Heart right ventricle (tissue), 16 donors: Measurements from ENCODE around the gene TBX5. TPM values are rescaled to one million over a fixed set of nuclear protein-coding genes. Genes with fewer than 3 reads are reported as not detected.

Experiments used
- ATAC-seq, 8 donors: fragments of 200-7000 bp; cut with Tn5 transposase; one replicate each; pipeline ENCODE4 v1.9.1; 2020; ENCODE audit warnings: mild to moderate bottlenecking in 8 of 8, moderate library complexity in 8 of 8, moderate number of reproducible peaks in 1 of 8
- DNase-seq, 2 donors: peaks; one replicate each; pipeline ENCODE4 v3.0.0-alpha.2; 2020
- H3K27ac ChIP-seq, 10 donors: fragments of 200-600 bp; sonication (generic) in 2 of 10; one replicate each; pipeline versions ENCODE4 v1.5.0 to v1.8.0; 2020 to 2022; ENCODE audit warnings: mild to moderate bottlenecking in 3 of 10
- H3K27me3 ChIP-seq, 7 donors: fragments of 200-600 bp; one replicate each; pipeline ENCODE4 v1.8.0; 2021 to 2022; ENCODE audit warnings: mild to moderate bottlenecking in 2 of 7
- H3K36me3 ChIP-seq, 9 donors: fragments of 200-600 bp; sonication (generic) in 1 of 9; one replicate each; pipeline versions ENCODE4 v1.5.0 to v1.8.0; 2020 to 2022; ENCODE audit warnings: mild to moderate bottlenecking in 2 of 9
- H3K4me1 ChIP-seq, 9 donors: fragments of 200-600 bp; sonication (generic) in 1 of 9; one replicate each; pipeline versions ENCODE4 v1.5.0 to v1.8.0; 2020 to 2022; ENCODE audit warnings: mild to moderate bottlenecking in 4 of 9
- H3K4me3 ChIP-seq, 10 donors: fragments of 200-600 bp; sonication (generic) in 2 of 10; one replicate each; pipeline versions ENCODE4 v1.5.0 to v1.8.0; 2020 to 2022; ENCODE audit warnings: mild to moderate bottlenecking in 7 of 10, moderate library complexity in 2 of 10
- H3K9me3 ChIP-seq, 11 donors: fragments of 200-600 bp in 10 of 11; sonication (generic) in 2 of 11; one replicate each; pipeline versions ENCODE4 v1.5.0 to v1.8.0; 2013 to 2022; ENCODE audit warnings: mild to moderate bottlenecking in 2 of 11, control low read depth in 1 of 11, moderate library complexity in 1 of 11
- CTCF ChIP-seq, 9 donors: fragments of 200-600 bp; sonication (generic) in 2 of 9; IDR thresholded peaks; one replicate each; pipeline versions ENCODE4 v1.5.0 to v1.8.0; 2021 to 2022; ENCODE audit warnings: antibody characterized with exemption in 9 of 9, mild to moderate bottlenecking in 5 of 9, moderate library complexity in 1 of 9
- WGBS, 2 donors: extraction: QIAGEN DNeasy Blood & Tissue Kit; methylation state at CpG; one replicate each; pipeline ENCODE4 v1.1.7; 2013; ENCODE audit warnings: inconsistent platforms in 1 of 2; 5-methylcytosine and 5-hydroxymethylcytosine counted together
- intact Hi-C, 10 donors: fragments of 100-400 bp; cut with DNase I; formaldehyde crosslinking; loops; one replicate each; pipeline versions ENCODE4 v1.11.1 to v1.14.2; 2022
- polyA plus RNA-seq, 2 donors: library from polyadenylated mRNA; stranded (reverse); fragments of 200-250 nt; gene quantifications; one replicate each; pipeline ENCODE4 v1.2.3, GENCODE V29; 2013
- total RNA-seq, 10 donors: library from RNA; stranded (reverse); fragmentation: NEBNext Ultra II Directional in 3 of 10; extraction: Animal tissue kit (Norgen Biotek cat#: 25700) in 3 of 10; gene quantifications; one replicate each; pipeline versions ENCODE4 v1.2.1 to v1.2.4, GENCODE V29; 2021 to 2023
- donor health status: Arrhythmogenic right ventricular cardiomyopathy.
- donor health status: ischemic (EF 13 %, LVEDD 7.1; RV severe dilation, severe dysfunction).
- donor health status: healthy with polysubstance abuse.
- donor health status: DM: no; HTN: yes; CAD: no.
- donor health status: DM: no; HTN: no; CAD: no.
- donor health status: ischemic (EF 25% LVEDD 6.9; RV normal size, moderate dysfunction).
- donor health status: ischemic (EF 25% LVEDD 5.7; RV mildly dilated, moderate dysfunction).
- donor health status: healthy.
- donor health status: DM: yes; HTN: yes; CAD: no.
- donor health status: Ischemic cardiomyopathy.
- donor health status: ischemic (EF 35%, LVEDD 5.7; RV mildly dilated, moderate dysfunction).
- donor health status: nonischemic (EF 11% LVEDD 7.7; RV severe dilation, severe dysfunction).
- donor health status: DM: yes; HTN: yes; CAD: no.
- donor health status: PGD.
- donor health status: ischemic (EF 29% LVEDD 5.4; RV normal size, mild dysfunction).
- donor health status: nonischemic (EF 23%, LVEDD 6.1; RV moderate dilation, normal function).

The TBX5 gene
- total and polyA plus RNA-seq, 12 donors, result 4.0 to 70.1 (median 51.4) TPM

DNA sequence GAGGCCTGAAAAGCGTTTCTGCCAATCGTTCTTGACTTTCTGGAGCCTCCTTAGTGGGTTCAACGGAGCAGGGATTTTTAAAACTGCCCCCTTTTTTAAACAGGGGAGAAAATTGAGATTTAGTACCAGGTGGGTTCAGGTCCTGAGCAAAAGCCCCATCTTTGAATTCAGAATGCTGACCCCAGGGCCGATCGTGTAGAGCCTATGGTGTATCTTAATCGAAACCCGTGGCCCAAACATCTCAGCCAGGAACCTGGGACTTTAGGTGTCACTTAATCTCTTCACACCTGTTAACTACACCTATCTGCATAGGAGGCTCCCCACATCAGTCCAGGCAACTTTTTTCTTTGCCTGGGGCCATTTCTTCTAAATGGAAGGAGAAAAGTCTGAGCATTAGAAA, 6.4 kb upstream of the TBX5 start:
- Histone ChIP-seq H3K27ac (no peak overlapping the region), H3K36me3 (no peaks in the 10 kb centered on the region), H3K27me3 (peaks cover 0 to 91% (median 72%) of the 10 kb centered on the region in 7 donors), H3K9me3 (no peaks in the 10 kb centered on the region), H3K4me1 (peaks cover 2 to 31% (median 16%) of the 10 kb centered on the region in 9 donors), H3K4me3 (no peak overlapping the region)
- WGBS, 2 donors, result 69 to 77% methylated on average over 7 of the region's 7 CpGs
- ATAC-seq (no peak), DNase-seq (no peak)
- intact Hi-C loops, result no loop called here
- TF ChIP-seq CTCF (IDR thresholded peaks at IDR 0.05), result no peak

DNA sequence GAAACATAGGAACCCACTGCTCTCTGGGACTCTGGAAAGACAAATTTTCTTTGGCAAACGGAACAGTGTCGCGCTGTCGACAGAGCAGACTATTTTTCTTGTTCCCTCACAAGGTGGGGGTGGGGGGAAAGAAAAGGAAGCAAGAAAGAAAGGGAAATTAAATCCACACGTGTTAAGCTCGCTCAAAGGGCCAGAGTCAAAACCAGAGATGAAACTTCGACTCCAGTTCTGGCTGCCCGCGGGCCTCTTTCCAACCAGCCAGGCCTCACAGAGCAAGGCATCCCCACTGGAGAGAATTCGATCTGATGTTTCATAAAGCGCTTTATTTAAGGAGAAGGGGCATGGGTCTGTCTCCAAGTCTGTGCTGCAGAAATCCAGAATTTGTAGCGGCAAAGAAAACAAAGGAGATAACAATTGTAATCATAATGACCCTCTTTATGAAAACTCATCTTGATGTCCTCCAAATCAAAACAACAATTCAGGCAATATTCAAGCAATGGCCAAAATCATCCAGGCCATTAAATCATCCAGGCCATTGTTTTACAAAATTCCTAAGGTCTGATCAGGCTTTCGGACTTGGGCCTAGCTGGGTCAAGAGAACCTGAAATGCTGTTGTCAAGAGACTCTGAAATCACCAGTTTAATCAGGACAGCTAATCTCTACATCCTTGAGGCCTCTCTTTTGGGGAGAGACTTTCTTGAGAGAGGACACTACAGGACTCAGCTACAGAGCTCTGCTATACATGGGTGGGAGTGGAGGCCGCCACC, 5.3 kb upstream of the TBX5 start:
- WGBS, 2 donors, result 65 to 71% methylated on average over 14 of the region's 14 CpGs
- H3K4me1 ChIP-seq, result peaks cover 2 to 36% (median 18%) of the 10 kb centered on the region in 9 donors
- H3K4me3 ChIP-seq, result no peak overlapping the region
- no peaks in the 10 kb centered on the region for H3K9me3 ChIP-seq
- intact Hi-C loops, result no loop called here
- no peaks in the 10 kb centered on the region for H3K36me3 ChIP-seq
- no peak for TF ChIP-seq CTCF (IDR thresholded peaks at IDR 0.05)
- DNase-seq, result no peak
- ATAC-seq, result no peak
- no peak overlapping the region for H3K27ac ChIP-seq
- peaks cover 0 to 100% (median 81%) of the 10 kb centered on the region in 7 donors for H3K27me3 ChIP-seq

DNA sequence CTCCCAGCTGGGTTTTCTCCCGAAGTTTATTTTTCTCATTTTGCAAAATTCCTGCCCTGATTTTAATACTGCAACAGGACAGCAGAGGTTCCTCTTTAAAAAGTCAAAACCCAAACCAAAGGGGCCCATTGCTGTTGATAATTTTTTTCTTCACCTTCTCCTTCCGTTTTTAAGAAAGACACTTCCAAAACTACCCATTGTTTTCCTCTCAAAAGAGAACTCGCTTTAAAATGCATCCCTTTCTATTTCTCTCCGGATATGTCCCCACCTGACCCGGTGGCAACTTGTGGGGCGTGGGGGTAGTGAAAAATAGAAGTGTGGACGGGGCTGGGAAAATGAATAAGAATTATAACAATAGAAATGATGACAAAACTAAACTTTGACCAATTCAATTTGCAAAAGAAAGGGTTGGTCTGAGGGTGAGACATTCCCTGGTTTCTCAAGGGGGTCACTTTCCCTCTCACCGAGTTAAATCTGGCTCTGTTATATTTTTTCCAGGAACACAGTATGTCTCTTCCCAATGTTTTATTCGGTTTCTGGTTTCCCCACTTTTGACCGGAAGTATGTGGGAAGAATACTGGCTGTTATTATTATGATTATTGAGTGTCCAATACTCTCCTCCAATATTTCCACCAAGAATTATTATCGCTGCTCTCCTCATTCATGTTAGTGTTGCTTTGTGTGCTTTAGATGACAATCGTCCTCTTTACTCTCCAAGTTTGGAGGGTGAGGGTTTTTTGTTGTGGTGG, 4.1 kb upstream of the TBX5 start:
- Histone ChIP-seq H3K4me3 (peak overlapping the region in 8 of 10 donors; percentile 45 to 79 (median 58)), H3K9me3 (no peaks in the 10 kb centered on the region), H3K27ac (peak overlapping the region in 9 of 10 donors; percentile 63 to 91 (median 79)), H3K4me1 (peaks cover 0 to 26% (median 18%) of the 10 kb centered on the region in 9 donors), H3K36me3 (no peaks in the 10 kb centered on the region), H3K27me3 (peaks cover 0 to 100% (median 78%) of the 10 kb centered on the region in 7 donors)
- intact Hi-C loops, result loop anchor here in 1 of 10 donors (10.0 kb wide), 1 partner anchor 55 kb away; no protein-coding TSS in a partner anchor
- 43 to 57% methylated on average over 12 of the region's 12 CpGs for WGBS, 2 donors
- DNase-seq, result no peak
- no peak for ATAC-seq
- no peak for TF ChIP-seq CTCF (IDR thresholded peaks at IDR 0.05)
